C4-2B (cell line): ENCODE measurements around the gene EIF5A.

Experiments used
- H3K27ac ChIP-seq: fragments of 450-650 bp; 2 replicates; pipeline ENCODE4 v1.5.1; 2017
- CTCF ChIP-seq: fragments of 450-650 bp; conservative IDR thresholded peaks from 2 replicates; pipeline ENCODE4 v1.5.1; 2017; ENCODE audit warnings: mild to moderate bottlenecking
- ZFX ChIP-seq: fragments of 450-650 bp; IDR thresholded peaks from 2 replicates; pipeline ENCODE4 v1.6.1; 2017

The EIF5A gene

DNA sequence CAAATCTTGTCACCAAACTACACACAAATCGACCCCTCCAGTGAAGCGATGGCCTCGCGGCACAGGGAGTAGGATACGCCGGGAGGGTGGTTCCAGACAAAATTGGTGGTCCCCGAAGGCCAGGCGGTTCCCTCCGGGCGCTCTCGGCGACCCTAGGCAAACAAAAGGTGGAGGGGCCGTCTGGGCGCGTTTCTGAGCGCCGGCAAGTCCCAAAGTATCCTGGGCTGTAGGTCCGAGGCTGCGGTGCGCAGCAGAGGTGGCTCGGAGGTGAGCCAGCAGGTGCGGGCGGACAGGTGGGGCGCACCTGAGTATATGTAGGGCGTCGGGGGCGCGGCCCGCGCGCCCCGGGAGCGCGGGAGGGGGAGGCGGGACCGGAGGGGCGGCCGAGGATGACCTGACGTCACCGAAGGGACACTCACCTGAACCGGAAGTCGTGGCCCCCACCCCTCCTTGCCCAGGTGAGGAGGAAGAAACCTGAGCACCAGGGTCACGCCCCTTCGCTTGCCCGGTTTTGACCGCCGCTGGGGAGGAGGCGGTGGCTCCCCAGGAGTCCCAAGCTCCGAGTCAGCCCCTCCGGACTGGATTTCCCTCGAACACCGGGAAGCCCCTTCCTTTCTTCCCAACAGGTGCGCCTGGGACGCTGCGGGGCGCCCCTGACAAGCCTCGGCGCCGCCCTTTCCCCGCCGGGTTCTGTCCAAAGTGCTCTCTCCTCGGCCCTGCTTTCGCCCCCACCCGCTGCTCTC is 45.1 kb upstream of the EIF5A start, which contains the start of gene CLDN7:
TSS of gene CLDN7 (minus strand) at position 287 of the 743 bp plus-strand sequence. CDS start 435 bp downstream, outside the sequence.
- TF ChIP-seq CTCF, result no peak
- H3K27ac ChIP-seq, result peak within 1 kb of the TSS; percentile 99

DNA sequence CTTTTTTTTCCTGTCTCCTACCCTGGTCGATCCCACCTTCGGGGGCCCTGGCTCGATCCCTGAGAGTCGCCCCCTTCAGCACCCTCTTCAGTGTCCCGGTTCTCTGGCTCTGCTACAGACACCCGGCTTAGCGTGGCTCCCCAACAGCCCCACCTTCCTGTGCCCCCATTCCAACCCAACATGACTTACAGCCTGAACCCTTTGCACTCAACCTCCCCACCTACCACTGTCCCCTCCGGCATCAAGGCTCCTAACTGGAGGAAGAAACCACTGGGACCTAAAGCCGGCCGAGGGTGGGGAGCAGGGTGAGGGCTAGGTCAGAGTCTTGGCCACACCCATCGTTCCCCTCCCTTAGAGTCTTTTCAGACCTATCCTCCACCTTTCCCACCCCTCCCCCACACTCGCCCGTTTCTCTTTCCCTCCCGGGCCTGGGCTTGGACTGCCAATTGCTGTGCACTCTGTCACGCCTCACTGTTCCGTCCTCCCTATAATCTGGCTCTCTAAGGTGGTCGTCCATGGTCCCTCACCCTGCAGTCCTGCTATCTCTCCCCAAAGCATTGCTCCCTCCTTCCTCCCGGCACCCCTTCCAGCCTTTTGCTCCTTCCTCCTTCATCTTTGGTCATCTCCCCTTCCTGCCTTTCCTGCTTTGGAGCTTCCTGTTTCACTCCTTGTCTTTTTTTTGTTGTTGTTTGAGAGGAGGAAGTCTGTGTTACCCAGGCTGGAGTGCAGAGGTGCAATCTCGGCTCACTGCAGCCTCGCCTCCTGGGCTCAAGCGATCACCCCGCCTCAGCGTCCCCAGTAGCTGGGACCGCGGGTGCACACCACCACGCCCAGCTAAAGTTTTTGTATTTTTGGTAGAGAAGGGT is 44.3 kb upstream of the EIF5A start:
- peak overlapping the region; percentile 99 for H3K27ac ChIP-seq
- no peak for TF ChIP-seq CTCF

- TF ChIP-seq ZFX, result no peak
- TF ChIP-seq CTCF, result no peak
- H3K27ac ChIP-seq, result peak overlapping the region; percentile 99
Observed at GRCh38 chr17:7263801-7264078, 43.7 kb upstream of the EIF5A start.

- TF ChIP-seq ZFX (no peak), CTCF (no peak)
- H3K27ac ChIP-seq, result peak overlapping the region; percentile 16
Observed at GRCh38 chr17:7266784-7267183, 40.6 kb upstream of the EIF5A start.

DNA sequence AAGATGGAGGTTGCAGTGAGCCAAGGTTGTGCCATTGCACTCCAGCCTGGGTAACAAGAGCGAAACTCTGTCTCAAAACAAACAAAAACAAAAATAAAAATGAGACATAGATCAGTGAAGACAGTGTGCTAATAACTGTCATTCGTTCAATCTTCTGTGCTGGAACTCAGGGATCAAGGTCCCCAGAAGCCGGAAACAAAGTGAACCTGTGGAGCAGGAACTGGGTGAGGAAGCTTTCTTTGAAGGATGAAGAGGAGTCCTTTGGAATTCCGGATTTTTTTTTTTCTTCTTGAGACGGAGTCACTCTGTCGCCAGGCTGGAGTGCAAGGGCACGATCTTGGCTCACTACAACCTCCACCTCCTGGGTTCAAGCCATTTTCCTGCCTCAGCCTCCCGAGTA is 28.0 kb upstream of the EIF5A start:
- peak overlapping the region; percentile 68 for H3K27ac ChIP-seq
- TF ChIP-seq CTCF, result no peak
- no peak for TF ChIP-seq ZFX

- H3K27ac ChIP-seq, result peak overlapping the region; percentile 68
Observed at GRCh38 chr17:7280519-7281073, 26.8 kb upstream of the EIF5A start.

More at GRCh38 chr17:7280519-7281073, 26.8 kb upstream of the EIF5A start:
- TF ChIP-seq ZFX, result no peak
- TF ChIP-seq CTCF, result peak; percentile 98
